ENCODE results near the gene PLXNA3.
A peak's percentile ranks its signal among the peaks of the same experiment; 100 is the strongest.

Gene PLXNA3

DNA sequence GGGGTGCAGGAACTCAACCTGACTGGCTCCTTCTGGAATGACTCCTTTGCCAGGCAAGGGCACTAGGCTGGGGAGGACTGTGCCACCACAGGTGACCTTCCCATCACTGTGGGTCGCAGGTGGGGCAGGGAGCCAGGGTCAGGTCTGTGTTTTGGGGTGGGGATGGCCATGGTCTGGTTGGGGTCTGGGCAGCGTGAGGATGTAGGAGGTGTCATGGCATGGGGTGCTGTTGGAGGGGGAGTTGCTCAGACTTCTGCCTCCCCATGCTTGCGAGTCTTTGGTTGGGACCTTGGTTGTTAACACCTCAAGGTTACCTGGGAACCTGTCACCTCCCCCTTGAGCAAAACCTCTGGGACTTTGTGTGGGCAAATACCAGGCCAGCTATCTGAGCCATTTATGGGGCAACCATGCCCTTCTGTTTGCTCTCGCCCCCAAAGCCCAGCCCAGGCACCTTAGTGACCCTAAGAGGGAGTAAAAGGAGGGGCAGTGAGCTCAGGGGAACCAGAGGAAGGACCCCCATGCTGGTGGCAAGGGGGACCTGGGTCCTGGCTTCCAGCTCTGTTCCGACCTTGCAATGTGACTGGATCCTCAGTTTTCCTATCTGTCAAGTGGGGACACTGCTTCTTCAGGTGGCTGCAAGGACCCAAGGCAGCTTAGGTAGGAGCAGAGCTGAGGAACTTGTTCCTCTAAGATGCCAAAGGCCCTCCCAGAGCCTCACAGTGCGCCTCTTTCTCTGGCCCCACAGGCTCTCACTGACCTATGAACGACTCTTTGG, 23.5 kb upstream of the PLXNA3 start:
- DNase-seq (ENCODE audit: extremely low spot score, insufficient read length, low read depth) (no peak), FAIRE-seq (no peak)

DNA sequence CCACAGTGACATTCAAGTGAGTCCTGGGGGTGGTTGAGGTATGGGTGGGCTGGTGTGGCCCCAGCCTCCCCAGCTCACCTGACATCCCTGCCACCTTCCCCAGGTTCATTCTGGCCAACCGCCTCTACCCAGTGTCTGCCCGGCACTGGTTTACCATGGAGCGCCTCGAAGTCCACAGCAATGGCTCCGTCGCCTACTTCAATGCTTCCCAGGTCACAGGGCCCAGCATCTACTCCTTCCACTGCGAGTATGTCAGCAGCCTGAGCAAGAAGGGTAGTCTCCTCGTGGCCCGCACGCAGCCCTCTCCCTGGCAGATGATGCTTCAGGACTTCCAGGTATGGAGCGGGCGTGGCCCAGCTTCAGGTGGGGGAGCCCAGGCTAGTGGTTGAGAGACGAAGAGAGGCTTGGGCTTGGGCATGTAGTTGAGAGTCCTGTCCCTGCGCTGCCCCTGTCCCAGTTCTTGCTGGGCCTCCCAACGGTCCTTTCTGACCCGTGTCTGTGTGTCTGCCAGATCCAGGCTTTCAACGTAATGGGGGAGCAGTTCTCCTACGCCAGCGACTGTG, 22.8 kb upstream of the PLXNA3 start:
- DNase-seq (ENCODE audit: extremely low spot score, insufficient read length, low read depth) = no peak
- no peak for FAIRE-seq

DNA sequence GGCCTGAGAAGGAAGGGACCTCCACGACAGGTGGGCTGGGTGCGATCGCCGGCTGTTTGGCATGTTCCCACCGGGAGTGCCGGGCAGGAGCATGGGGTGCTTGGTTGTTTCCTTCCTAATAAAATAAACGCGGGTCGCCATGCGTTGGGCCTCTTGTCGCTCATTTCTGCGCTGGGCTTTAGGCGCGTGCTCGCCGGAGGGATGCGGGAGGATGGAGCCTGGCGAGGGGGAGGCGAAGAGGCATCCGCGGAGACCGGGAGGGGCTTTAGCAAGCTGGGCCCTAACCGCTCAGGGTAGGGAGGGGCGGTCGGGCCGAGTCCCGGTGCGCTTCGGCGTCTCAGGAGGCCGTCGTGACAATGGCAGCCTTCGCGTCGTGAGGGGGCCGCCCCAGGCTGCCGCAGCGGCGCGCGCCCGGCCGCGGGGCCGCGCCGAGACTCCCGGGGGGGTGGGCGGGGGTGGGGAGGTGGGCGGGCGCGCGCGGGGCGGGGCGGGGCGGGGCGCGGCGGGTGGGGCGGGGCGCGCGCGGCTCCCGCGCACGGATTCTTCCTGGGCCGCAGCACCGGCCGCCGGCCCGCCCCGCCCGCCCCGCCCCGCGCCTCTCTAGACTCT, 21.6 kb upstream of the PLXNA3 start:
- no peak for DNase-seq (ENCODE audit: extremely low spot score, insufficient read length, low read depth)
- no peak for FAIRE-seq

DNA sequence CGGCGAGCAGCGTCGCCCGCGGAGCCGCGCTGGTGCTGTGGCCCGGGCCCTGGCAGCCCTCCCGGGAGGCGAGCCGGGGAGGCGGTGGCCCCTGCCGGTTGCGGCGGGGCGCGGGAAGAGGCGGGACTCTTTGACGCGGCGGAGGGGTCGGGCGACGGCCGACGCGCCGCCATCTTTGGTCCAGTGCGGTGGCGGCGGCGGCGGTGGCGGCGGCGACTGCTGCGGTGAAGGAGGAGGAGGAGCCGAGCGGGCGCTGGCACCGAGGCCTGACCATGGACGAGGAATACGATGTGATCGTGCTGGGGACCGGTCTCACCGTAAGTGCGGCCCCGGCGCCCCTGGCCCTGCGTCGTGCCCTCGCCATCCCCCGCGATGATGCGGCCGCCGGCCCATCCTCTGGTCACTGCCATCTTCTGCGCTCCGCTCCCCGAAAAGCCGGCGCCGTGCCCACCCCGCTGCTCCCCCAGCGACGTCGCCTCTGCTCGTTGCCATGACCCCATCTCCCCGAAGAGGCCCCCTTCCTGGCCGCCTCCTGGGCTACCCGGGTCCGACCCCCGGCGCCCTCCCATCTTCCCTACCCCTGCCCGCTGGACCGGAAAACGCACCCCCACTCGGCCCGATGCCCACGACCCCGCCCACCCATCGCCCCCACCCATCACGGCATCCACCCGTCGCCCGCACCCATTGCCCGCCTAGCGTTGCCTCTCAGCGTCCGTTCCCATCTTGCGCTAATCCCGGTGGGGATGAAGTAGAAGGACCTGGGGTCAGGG, 20.9 kb upstream of the PLXNA3 start, which contains the start of gene GDI1:
Gene GDI1 (plus strand): TSS at position 172 of the 770 bp plus-strand sequence. CDS start 101 bp downstream, at position 273.
- DNase-seq (ENCODE audit: extremely low spot score, insufficient read length, low read depth) (no peak), FAIRE-seq (peak; percentile 68)

DNA sequence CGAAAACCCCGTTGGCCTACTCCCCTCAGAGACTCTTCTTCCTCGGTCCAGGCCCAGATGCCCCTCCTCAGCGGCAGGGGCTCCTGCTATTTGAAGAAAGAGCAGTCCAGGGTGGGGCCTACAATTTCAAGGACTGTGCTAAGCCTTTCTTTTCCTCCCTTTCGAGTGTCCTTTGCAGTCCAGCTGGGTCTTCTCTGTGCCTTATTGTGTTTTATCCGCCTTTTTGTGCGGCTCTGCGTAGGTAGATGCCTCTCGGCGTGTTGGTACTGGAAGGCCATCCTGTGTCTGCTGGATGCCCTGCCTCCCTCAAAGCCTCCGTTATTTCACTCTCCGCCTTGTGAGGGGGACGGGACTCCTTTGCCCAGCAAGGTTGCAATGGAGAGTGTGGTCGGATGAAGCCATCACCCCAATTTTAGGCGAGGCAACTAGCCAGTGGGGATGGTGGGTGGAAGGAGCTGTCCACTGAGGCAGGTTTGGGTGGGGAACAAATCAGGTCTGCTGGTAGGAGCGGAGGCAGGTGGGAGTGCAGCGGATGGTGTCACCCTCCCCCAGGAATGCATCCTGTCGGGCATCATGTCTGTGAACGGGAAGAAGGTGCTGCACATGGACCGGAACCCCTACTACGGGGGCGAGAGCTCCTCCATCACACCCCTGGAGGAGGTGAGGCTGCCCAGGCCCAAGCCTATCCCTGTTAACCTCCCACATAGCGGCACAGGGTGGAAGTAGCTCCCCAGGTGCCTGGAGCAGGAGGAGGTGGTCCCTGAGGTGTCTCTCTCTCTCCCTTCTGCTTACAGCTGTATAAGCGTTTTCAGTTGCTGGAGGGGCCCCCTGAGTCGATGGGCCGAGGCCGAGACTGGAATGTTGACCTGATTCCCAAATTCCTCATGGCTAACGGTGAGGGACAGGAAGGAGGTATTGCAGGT, 19.8 kb upstream of the PLXNA3 start:
- no peak for DNase-seq (ENCODE audit: extremely low spot score, insufficient read length, low read depth)
- no peak for FAIRE-seq

DNA sequence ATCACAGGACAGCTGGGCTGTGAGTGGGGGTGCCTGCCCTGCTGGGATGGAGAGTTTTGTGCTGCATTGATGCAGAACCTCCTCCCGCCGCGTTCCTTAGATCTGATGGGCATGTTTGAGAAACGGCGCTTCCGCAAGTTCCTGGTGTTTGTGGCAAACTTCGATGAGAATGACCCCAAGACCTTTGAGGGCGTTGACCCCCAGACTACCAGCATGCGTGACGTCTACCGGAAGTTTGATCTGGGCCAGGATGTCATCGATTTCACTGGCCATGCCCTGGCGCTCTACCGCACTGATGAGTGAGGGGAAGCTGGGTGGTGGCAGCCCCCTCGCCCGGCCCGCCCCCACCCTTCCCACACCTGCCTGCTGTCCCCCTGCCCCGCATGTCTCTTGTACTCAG, 18.2 kb upstream of the PLXNA3 start:
- no peak for FAIRE-seq
- no peak for DNase-seq (ENCODE audit: extremely low spot score, insufficient read length, low read depth)

DNA sequence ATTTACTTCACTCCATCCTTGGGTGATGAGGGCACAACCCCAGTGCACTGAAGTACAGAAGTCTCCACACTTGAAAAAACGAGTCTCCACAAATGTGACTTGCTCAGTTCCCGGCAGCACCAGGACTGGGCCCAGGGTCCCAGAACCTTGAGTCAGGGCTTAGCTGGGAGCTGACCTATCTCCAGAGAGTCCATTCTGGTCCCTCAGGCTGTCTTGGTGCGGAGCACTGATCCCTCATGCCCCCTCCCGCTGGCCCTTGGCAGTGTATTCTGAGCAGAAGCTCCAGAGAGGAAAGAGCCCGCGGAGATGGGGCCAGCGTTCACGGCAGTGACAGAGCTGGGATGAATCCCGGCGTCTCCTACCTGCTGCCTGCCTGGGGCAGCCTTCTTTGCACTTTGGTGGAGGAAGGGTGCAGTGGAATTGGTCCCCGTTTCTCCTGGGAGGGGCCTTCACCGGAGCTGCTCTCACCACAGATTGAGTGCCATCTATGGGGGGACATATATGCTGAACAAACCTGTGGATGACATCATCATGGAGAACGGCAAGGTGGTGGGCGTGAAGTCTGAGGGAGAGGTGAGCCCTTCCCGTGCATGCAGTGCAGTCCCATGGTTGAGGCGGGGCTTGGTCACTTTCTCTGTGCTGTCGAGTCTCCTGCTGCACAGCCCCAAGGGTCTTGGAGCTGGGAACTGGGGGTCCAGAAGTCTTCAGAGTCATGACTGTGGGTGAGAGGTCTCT, 17.3 kb upstream of the PLXNA3 start:
- DNase-seq (ENCODE audit: extremely low spot score, insufficient read length, low read depth) = no peak
- no peak for FAIRE-seq

DNA sequence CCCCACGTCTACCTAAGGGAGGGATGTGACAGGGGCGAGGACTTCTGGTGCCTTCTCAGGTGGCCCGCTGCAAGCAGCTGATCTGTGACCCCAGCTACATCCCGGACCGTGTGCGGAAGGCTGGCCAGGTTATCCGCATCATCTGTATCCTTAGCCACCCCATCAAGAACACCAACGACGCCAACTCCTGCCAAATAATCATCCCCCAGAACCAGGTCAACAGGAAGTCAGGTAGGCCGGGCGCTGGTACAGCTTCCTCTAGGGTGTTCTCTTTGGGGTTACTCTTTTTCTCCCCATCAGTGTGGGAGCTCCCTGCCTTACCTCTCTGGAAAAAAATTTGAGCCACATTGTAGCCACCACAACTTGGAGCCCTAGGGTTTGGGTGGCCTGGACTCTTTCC, 16.5 kb upstream of the PLXNA3 start:
- DNase-seq (ENCODE audit: extremely low spot score, insufficient read length, low read depth) = no peak
- FAIRE-seq = no peak

DNA sequence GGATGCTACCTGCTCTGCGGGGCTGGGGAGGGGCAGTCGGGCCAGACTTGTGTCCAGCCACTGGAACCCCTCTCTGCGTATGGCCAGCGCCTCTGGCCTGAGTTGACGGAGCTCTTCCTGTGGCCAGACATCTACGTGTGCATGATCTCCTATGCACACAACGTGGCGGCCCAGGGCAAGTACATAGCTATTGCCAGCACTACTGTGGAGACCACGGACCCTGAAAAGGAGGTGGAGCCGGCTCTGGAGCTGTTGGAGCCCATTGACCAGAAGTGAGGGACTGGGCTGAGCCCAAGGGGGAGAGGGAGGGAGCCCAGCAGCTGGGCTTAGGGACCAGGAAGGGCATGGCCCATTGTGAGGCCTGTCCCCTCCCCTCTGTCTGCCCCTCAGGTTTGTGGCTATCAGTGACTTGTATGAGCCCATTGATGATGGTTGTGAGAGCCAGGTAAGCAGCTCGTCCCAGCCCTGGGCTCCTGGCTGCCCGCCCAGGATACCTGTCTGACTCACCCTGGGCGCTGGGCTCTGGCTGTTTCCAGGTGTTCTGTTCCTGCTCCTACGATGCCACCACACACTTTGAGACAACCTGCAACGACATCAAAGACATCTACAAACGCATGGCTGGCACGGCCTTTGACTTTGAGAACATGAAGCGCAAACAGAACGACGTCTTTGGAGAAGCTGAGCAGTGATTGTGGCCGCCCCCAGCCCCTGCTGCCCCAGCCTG, 15.9 kb upstream of the PLXNA3 start:
- FAIRE-seq = no peak

DNA sequence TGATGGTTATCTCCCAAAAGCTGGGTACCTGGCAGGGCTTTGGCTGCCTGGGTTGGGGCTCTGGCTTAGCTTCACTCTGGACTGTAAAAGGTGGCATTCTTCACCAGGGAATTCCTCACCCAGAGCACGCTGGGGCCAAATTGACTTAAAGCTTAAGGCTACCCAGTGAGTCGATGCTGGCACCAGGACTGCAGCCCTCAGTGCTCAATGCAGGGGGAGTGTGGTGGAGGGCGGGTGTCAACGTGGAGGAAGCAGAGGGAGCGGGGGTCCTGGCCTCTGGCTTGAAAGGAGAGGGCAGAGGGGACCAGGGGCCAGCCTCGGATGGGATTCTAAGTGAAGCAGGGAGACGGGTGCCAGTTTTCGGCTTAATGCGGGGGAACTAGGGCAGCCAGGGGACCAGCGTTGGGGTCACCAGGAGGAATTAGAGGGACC, 14.6 kb upstream of the PLXNA3 start:
- DNase-seq (ENCODE audit: extremely low spot score, insufficient read length, low read depth) (no peak), FAIRE-seq (no peak)

More for the DNA sequence above, 15.9 kb upstream of the PLXNA3 start:
- no peak for DNase-seq (ENCODE audit: extremely low spot score, insufficient read length, low read depth)

DNA sequence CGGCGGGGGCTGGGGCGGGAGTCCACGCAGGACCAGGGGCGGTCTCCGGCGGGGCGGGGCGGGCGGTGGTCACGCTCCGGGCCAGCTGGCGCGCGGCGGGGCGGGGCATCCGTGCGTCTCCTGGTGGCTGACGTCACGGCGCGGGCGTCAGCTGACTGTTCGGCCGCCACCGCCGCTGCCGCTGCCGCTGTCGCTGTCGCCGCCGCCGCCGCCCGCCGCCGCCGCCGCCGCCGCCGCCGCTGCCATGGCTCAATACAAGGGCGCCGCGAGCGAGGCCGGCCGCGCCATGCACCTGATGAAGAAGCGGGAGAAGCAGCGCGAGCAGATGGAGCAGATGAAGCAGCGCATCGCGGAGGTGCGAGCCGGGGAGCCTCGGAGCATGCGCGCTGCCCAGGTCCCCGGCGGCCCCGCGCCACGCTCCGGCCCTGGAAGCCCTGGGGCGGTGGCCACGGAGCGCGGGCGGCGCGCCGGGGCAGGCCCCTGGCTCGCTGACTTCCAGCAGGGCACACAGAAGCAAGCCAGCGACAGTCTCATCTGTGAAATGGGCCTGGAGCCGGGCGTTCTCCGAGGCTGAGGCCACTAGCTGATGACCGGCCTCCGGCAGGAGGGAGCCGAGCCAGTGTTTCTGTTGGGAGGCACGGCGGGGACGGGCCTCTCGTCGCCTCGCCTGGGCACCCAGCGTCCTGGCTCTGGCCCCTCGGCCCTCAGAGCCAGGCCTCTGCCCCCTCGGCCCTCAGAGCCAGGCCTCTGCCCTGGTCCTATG, 13.9 kb upstream of the PLXNA3 start, which contains the start of gene FAM50A:
Gene FAM50A (plus strand): TSS at position 150 of the 763 bp plus-strand sequence. CDS start 95 bp downstream, at position 245.
- DNase-seq (ENCODE audit: extremely low spot score, insufficient read length, low read depth) (peak; percentile 69), FAIRE-seq (peak; percentile 82)

DNA sequence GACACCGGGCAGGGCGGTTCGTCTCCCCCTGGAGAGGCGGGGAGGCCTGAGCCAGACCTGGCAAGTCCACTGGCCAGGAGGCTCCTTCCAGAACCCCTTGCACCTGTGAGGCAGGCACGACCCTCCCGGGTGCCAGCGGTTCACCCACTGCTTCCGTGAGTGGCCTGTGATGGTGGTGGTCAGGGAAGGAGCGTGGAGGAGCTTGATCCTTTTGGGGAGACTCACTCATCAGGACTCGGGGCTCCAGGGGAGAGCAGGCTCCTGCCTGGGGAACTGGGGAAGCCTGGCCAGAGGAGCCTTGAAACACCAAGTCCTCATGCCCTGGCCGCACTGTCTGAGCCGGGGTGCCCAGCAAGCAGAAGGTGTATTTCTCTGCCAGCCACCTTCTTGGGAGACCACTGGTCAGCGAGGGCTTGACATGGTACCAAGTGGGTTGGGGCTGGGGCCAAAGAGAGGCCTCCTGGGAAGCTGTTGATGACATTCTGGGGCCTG, 13.3 kb upstream of the PLXNA3 start:
- DNase-seq (ENCODE audit: extremely low spot score, insufficient read length, low read depth) (no peak), FAIRE-seq (peak; percentile 9)

DNA sequence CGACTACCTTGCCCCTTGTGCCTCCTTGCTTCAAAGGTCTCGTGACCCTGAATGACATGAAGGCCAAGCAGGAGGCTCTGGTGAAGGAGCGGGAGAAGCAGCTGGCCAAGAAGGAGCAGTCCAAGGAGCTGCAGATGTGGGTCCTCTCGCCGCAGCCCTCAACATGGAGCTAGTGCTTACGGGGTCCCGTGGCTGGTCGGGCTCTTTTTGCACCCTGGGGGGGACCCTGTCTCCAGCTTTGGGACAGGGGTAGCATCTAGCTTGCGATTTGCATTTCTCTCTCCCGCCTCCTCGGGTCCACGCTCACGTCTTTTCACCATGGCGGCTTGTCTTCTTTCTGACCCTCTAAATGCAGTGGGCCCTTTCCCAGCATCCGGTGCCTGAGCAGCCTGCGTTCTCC, 12.3 kb upstream of the PLXNA3 start:
- no peak for DNase-seq (ENCODE audit: extremely low spot score, insufficient read length, low read depth)
- FAIRE-seq = no peak

DNA sequence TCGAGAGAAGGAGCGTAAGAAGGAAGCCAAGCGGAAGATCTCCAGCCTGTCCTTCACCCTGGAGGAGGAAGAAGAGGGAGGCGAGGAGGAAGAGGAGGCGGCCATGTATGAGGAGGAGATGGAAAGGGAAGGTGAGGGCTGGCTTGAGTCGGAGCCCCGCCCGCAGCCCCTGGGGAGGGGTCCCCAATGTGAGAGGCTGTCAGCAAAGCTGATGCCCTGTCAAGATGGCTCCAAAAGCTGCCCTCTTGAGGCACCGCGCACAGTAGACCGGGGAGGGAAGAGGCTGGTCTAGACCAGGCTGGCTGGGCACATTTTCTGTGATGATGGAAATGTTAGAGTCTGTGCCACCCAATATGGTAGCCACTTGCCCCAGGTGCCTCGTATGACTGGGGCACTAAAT, 11.7 kb upstream of the PLXNA3 start:
- DNase-seq (ENCODE audit: extremely low spot score, insufficient read length, low read depth) = no peak
- no peak for FAIRE-seq

DNA sequence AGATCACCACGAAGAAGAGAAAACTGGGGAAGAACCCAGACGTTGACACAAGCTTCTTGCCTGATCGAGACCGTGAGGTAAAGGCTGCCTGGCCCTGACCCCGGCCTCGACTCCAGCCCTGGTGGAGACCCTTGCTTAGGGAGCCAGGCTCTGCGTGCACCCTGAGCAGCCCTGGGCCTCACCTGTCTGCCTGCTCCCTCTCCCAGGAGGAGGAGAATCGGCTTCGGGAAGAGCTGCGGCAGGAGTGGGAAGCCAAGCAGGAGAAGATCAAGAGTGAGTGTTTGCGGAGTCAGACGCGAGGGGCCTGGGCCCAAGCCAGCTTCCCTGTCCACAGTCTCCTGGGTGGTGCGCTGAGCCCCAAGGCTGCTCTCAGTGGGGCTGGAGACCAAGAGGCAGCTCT, 9.6 kb upstream of the PLXNA3 start:
- FAIRE-seq (no peak), DNase-seq (ENCODE audit: extremely low spot score, insufficient read length, low read depth) (no peak)

DNA sequence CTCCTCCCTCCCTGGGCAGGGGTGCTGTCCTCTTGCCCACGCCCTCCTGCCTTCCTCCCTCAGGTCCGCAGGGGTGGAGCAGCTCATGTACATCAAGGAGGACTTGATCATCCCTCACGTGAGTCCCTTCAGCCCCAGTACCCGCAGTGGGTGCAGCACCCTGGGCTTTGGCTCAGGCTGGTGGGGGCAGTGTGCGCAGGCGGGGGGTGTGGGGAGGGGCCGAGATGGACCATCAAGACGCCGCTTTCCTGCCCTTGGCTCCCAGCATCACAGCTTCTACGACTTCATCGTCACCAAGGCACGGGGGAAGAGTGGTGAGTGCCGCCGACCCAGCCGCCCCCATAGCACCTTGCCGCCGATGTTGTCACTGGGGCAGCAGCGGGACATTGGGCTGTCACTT, 8.5 kb upstream of the PLXNA3 start:
- FAIRE-seq (no peak), DNase-seq (ENCODE audit: extremely low spot score, insufficient read length, low read depth) (no peak)

DNA sequence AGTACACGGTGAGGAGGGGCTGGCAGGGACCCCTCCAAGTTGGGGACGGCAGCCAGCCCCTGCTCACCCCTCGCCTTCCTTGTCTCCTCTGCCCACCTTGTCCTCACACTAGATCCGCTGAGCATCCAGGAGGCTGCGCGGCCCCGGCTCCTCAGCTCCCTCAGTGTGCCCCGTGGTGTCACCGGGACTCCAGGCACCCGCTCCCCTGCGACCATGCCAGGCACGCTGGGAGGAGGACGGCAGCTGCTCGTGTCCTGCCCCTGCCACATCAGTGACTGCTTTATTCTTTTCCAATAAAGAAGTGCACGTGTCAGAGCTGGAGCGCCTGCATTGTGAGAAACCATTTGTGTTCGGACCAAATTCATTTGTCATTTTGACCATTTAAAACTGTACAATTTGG, 7.8 kb upstream of the PLXNA3 start:
- no peak for FAIRE-seq
- no peak for DNase-seq (ENCODE audit: extremely low spot score, insufficient read length, low read depth)

Data from GM18507 (cell line).